Measurements from ENCODE around the gene WIPI1.

DNA sequence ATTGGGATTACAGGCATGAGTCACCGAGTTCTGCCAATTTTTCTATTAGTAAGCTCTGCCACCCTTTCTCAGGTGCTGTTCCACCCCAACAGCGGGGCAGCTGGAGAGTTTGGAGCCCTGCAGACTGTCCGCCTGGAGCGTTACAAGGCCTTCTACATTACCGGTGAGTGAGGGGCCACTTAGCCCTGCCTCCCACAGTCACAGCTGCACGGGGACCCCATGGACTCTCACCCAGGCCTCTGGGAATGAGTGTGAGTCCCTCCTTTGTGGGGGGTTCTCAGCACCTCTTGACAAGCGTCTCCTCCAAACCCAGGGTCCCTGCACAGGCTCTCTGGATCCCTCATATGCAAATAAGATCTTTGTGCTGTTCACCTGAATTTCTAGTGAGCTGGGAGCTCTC lies 56.0 kb downstream of the WIPI1 start:
- TF ChIP-seq, protein P1, sequence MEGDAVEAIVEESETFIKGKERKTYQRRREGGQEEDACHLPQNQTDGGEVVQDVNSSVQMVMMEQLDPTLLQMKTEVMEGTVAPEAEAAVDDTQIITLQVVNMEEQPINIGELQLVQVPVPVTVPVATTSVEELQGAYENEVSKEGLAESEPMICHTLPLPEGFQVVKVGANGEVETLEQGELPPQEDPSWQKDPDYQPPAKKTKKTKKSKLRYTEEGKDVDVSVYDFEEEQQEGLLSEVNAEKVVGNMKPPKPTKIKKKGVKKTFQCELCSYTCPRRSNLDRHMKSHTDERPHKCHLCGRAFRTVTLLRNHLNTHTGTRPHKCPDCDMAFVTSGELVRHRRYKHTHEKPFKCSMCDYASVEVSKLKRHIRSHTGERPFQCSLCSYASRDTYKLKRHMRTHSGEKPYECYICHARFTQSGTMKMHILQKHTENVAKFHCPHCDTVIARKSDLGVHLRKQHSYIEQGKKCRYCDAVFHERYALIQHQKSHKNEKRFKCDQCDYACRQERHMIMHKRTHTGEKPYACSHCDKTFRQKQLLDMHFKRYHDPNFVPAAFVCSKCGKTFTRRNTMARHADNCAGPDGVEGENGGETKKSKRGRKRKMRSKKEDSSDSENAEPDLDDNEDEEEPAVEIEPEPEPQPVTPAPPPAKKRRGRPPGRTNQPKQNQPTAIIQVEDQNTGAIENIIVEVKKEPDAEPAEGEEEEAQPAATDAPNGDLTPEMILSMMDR (IDR thresholded peaks at IDR 0.05), result no peak
- no peak for TF ChIP-seq POLR2AphosphoS5 (IDR thresholded peaks at IDR 0.05; ENCODE audit: insufficient read depth in 1 of 2, low read depth in 1 of 2)
